ENCODE measurements around the gene CTXN1.

- no peak for TF ChIP-seq POLR2AphosphoS5 (IDR thresholded peaks at IDR 0.05; ENCODE audit: insufficient read depth in 1 of 2, low read depth in 1 of 2)
- no peak for TF ChIP-seq POLR2A (IDR thresholded peaks at IDR 0.05)
- no peak for TF ChIP-seq CTCF (IDR thresholded peaks at IDR 0.05)
These were observed 27.6 kb upstream of the CTXN1 start for GRCh38 chr19:7953576-7953975.

Measured in vagina (tissue), 2 donors.